ENCODE results near the gene TMA7. TPM values are rescaled to one million over a fixed set of nuclear protein-coding genes. Genes with fewer than 3 reads are reported as not detected.
"Not testable (repeated sequence)": the region's sequence is repeated elsewhere in the genome, so short reads cannot be mapped to it uniquely, and the experiment has no call there.

TMA7 gene
- total RNA-seq, 4 donors from 2014 or later: 239 to 266 (median 255) TPM

- no peak for DNase-seq (ENCODE audit: low spot score)
- ATAC-seq (ENCODE audit: low FRiP score): no peak
- TF ChIP-seq, protein P1, sequence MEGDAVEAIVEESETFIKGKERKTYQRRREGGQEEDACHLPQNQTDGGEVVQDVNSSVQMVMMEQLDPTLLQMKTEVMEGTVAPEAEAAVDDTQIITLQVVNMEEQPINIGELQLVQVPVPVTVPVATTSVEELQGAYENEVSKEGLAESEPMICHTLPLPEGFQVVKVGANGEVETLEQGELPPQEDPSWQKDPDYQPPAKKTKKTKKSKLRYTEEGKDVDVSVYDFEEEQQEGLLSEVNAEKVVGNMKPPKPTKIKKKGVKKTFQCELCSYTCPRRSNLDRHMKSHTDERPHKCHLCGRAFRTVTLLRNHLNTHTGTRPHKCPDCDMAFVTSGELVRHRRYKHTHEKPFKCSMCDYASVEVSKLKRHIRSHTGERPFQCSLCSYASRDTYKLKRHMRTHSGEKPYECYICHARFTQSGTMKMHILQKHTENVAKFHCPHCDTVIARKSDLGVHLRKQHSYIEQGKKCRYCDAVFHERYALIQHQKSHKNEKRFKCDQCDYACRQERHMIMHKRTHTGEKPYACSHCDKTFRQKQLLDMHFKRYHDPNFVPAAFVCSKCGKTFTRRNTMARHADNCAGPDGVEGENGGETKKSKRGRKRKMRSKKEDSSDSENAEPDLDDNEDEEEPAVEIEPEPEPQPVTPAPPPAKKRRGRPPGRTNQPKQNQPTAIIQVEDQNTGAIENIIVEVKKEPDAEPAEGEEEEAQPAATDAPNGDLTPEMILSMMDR (IDR thresholded peaks at IDR 0.05): peak in 1 of 3 donors; percentile 5
Observed at GRCh38 chr3:48400824-48401433, 39.1 kb upstream of the TMA7 start.

- not testable (repeated sequence) for DNase-seq (ENCODE audit: low spot score); ATAC-seq (ENCODE audit: low FRiP score)
Observed at GRCh38 chr3:48401434-48401901, 38.6 kb upstream of the TMA7 start.

DNA sequence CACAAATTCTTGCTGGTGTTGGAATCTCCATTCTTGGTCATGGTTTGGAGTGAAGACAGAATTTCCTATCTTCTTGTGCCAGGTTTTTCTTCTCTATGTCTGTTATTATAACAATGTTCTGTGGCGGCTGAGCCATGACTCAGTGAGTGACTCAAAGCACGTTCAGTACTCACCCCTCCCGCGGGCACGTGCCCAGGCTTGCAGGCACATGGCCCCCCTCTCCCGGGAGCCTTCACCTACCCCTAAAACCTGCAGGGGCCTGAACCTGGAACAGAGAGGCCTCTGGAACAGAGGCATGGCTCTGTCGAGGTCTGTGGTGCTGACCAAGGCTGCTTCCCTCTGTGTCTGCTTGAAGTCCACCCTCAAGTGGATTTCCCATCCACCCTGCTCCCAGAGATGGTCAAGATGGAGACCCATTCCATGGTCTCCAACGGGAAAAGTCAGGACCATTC, 37.8 kb upstream of the TMA7 start:
- TF ChIP-seq, protein P1 (IDR thresholded peaks at IDR 0.05): no peak
- peak; percentile 75 for DNase-seq (ENCODE audit: low spot score)
- ATAC-seq (ENCODE audit: low FRiP score): peak; percentile 75

- no peak for ATAC-seq (ENCODE audit: low FRiP score)
- TF ChIP-seq, protein P1 (IDR thresholded peaks at IDR 0.05): no peak
- DNase-seq (ENCODE audit: low spot score): no peak
Observed at GRCh38 chr3:48402907-48403306, 37.1 kb upstream of the TMA7 start.

- TF ChIP-seq, protein P1 (IDR thresholded peaks at IDR 0.05): no peak
- ATAC-seq (ENCODE audit: low FRiP score) (no peak), DNase-seq (ENCODE audit: low spot score) (no peak)
Observed at GRCh38 chr3:48403533-48404439, 36.3 kb upstream of the TMA7 start.

DNA sequence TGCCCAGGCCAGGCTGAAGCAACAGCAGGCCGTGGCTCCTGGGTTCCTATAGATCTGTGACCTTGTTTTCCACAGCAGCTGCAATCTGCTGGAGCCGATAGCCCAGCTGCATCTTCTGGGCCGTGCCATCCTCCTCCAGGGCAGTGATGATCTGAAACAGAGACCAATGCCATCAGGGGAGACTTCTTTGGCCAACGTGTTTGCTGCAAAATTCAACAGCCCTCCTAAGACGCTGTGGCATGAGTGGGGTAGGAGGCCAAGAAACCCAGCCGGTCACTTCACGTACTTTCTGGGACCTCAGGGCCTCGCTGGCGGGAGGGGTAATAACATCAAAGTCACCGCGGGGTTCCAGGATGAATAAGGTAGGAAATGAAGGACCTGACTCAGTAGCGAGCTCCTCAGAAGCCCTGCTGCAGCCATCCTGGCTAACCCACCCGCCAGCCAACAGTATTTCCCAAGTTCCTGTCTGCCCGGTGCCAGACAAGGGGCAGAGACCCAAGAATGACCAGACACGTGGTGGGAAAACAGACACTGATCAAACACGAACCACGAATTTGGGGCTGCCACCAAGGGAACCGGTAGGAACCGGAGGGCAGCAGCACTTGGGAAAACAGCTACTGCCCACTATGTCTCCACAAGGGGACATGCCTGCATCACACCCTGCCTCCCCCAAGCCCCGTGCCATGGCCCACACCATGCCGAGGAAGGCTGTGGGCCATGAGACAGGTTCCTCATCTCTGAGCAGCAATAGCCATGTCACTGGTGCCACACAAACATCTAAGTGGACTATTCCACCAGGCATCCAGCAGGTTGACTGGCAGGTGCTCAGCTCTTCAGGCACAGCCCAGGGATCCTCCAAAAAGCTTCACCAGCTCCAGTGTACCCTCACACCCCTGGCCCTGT, 35.4 kb upstream of the TMA7 start:
- no peak for DNase-seq (ENCODE audit: low spot score)
- TF ChIP-seq, protein P1 (IDR thresholded peaks at IDR 0.05): no peak
- ATAC-seq (ENCODE audit: low FRiP score): no peak
